ENCODE results near the gene TAX1BP1. TPM values are rescaled to one million over a fixed set of nuclear protein-coding genes. Genes with fewer than 3 reads are reported as not detected.

TAX1BP1 gene
- total and polyA plus RNA-seq, 2 donors (not counting 3 experiments of a cell fraction or from before 2014, with no cell fraction given): 77.7 to 93.2 TPM

GRCh38 chr7:27836536-27836935 lies 96.6 kb downstream of the TAX1BP1 start:
- TF ChIP-seq POLR2A (IDR thresholded peaks at IDR 0.05; ENCODE audit: low read depth, low read length): no peak
- no peak for TF ChIP-seq FOS (IDR thresholded peaks at IDR 0.05; ENCODE audit: borderline replicate concordance, insufficient read depth, low read length)
- no peak for TF ChIP-seq POLR2AphosphoS5 (IDR thresholded peaks at IDR 0.05; ENCODE audit: insufficient read depth, low read depth, low read length)
- TF ChIP-seq GATA2 (IDR thresholded peaks at IDR 0.05; ENCODE audit: insufficient read depth, insufficient read length, low read depth, low read length): no peak
- TF ChIP-seq MAX (IDR thresholded peaks at IDR 0.05; ENCODE audit: insufficient read depth, insufficient read length): no peak
- TF ChIP-seq CTCF (IDR thresholded peaks at IDR 0.05; ENCODE audit: extremely low read depth in 1 of 2, insufficient read depth in 1 of 2, low read depth in 1 of 2, low read length in 2 of 2): no peak
- TF ChIP-seq MYC (IDR thresholded peaks at IDR 0.05; ENCODE audit: low read depth, low read length): no peak
- no peak for TF ChIP-seq JUN (IDR thresholded peaks at IDR 0.05; ENCODE audit: borderline replicate concordance, insufficient read depth, insufficient read length, low read depth)
- TF ChIP-seq EZH2 (IDR thresholded peaks at IDR 0.05; ENCODE audit: borderline replicate concordance, low read depth, low read length, severe bottlenecking): no peak
- Histone ChIP-seq H3K9me1 (replicated peaks; ENCODE audit: control insufficient read depth, extremely low read depth, insufficient read depth, low read length) (no peaks in the 10 kb centered on the region), H3K4me3 (replicated peaks in 1 of 3; ENCODE audit: insufficient read depth in 1 of 3, low read depth in 1 of 3, low read length in 3 of 3) (no peak overlapping the region), H3K9ac (replicated peaks; ENCODE audit: extremely low read depth, insufficient read depth, low read length) (no peak overlapping the region), H2AFZ (ENCODE audit: low read depth, low read length) (no peak overlapping the region), H3K4me2 (ENCODE audit: insufficient read depth, low read length) (no peak overlapping the region), H3K27me3 (ENCODE audit: control insufficient read depth in 2 of 2, insufficient read depth in 2 of 2, low read length in 2 of 2) (no peaks in the 10 kb centered on the region), H3K27ac (ENCODE audit: insufficient read depth, low read depth, low read length) (no peak overlapping the region), H4K20me1 (replicated peaks; ENCODE audit: control insufficient read depth, extremely low read depth, insufficient read depth, low read length) (no peaks in the 10 kb centered on the region), H3K36me3 (ENCODE audit: control insufficient read depth in 2 of 2, extremely low read depth in 1 of 2, insufficient read depth in 2 of 2, low read length in 2 of 2) (peaks cover 0 to 5% of the 10 kb centered on the region in 2 experiments), H3K9me3 (replicated peaks; ENCODE audit: control insufficient read depth, insufficient read depth, low read length) (no peaks in the 10 kb centered on the region), H3K4me1 (ENCODE audit: control insufficient read depth, extremely low read depth, insufficient read depth, low read length) (peaks cover 11% of the 10 kb centered on the region), H3K79me2 (ENCODE audit: control insufficient read depth, insufficient read depth, low read length) (no peaks in the 10 kb centered on the region)
- no peak for FAIRE-seq
- no TSS peak for BruUV-seq (replicated peaks)
- intact Hi-C loops (cut with micrococcal nuclease): no loop called here
- ChIA-PET CTCF (no interaction called here), POLR2A (no interaction called here)
- dilution Hi-C loops (cut with MboI; ENCODE audit: extremely low pct_ligation_motif_present, low sequenced_read_pairs): no loop called here
- no peak for DNase-seq (ENCODE audit: low read depth, low spot score)

Measured in endothelial cell of umbilical vein (primary cell).